HG02852 (cell line): ENCODE results near the gene SPRR1B.
"Not testable (repeated sequence)": the region's sequence is repeated elsewhere in the genome, so short reads cannot be mapped to it uniquely, and the experiment has no call there.

Experiments used
- ATAC-seq: cut with Tn5 transposase; IDR thresholded peaks from one replicate; pipeline ENCODE4 v1.9.1; 2021; ENCODE audit warnings: mild to moderate bottlenecking, moderate library complexity; ENCODE audit not compliant: unreplicated experiment

The SPRR1B gene

DNA sequence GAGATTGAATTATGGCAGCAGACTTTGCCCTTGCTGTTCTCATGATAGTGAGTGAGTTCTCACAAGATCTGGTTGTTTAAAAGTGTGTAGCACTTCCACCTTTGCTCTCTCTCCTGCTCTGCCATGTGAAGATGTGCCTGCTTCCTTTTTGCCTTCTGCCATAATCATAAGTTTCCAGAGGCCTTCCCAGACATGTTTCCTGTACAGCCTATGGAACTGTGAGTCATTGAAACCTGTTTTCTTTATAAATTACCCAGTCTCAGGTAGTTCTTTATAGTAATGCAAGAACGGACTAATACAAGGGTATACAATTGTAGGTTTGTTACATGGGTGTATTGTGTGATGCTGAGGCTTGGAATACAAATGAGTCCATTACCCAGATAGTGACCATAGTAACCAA, 4.2 kb downstream of the SPRR1B start:
- no peak for ATAC-seq

- no peak for ATAC-seq
Measured at GRCh38 chr1:153040950-153041631, 10.1 kb downstream of the SPRR1B start, which contains the start of gene SPRR2D. TSS of gene SPRR2D (minus strand) at chr1:153041120. CDS start at chr1:153040346, 774 bp downstream.

- no peak for ATAC-seq
Measured at GRCh38 chr1:153049211-153049610, 18.2 kb downstream of the SPRR1B start.

DNA sequence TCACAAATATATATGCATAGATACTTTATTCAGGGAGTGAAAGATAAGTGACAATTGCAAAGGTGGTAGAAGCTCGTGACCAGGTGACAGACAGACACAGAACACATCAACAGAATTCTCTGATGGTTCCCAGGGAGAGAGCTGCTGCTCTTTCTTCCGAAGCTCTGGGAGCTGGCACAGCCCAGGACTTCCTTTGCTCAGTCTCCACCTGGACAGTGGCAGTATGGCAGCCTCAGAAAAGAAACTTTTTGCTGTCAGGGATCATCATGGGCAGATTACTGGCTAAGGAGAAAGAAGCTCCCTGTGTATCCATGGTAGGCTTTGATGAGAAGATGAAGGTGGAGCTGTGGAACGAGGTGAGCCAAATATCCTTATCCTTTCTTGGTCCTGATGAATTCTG, 25.1 kb downstream of the SPRR1B start:
- ATAC-seq = not testable (repeated sequence)

- ATAC-seq = no peak
Measured at GRCh38 chr1:153057375-153057774, 26.4 kb downstream of the SPRR1B start, which contains the start of gene SPRR2A. TSS of gene SPRR2A (minus strand) at chr1:153057512. CDS start at chr1:153056735, 777 bp downstream.

GRCh38 chr1:153058154-153058553, 27.2 kb downstream of the SPRR1B start:
- ATAC-seq = no peak

GRCh38 chr1:153058826-153059784, 28.1 kb downstream of the SPRR1B start:
- ATAC-seq = no peak

DNA sequence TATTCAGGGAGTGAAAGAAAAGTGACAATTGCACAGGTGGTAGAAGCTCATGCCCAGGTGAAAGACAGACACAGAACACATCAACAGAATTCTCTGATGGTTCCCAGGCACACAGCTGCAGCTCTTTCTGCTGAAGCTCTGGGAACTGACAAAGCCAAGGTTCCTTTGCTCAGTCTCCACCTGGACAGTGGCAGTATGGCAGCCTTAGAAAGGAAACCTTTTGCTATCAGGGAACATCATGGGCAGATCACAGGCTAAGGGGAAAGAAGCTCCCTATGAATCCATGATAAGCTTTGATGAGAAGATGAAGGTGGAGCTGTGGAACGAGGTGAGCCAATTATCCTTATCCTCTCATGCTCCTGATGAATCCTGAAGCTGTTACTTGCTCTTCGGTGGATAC, 39.2 kb downstream of the SPRR1B start:
- ATAC-seq = no peak

DNA sequence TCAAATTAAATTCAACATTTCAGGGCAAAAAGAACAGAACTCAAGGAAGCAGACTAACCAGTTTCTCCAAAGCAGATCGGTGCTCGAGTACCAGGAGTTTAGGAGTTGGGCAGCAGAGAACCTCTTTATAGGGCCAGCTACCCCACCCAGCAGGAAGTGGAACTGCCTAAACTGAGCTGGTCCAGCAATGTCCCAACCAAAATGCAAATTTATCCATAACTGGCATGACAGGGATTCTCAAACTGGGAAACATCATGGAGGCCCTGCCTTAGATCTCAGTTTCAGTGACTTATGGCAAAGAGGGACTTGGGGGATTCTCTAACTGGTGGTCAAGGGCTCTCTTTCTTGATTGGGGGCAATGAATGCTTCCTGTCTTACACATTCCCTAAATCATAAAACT, 40.5 kb downstream of the SPRR1B start, which contains the start of gene SPRR2B:
Gene SPRR2B (minus strand): TSS at position 101 of the 400 bp plus-strand sequence. CDS start 772 bp downstream, outside the sequence.
- ATAC-seq = no peak

GRCh38 chr1:153072806-153073726, 42.1 kb downstream of the SPRR1B start:
- no peak for ATAC-seq

DNA sequence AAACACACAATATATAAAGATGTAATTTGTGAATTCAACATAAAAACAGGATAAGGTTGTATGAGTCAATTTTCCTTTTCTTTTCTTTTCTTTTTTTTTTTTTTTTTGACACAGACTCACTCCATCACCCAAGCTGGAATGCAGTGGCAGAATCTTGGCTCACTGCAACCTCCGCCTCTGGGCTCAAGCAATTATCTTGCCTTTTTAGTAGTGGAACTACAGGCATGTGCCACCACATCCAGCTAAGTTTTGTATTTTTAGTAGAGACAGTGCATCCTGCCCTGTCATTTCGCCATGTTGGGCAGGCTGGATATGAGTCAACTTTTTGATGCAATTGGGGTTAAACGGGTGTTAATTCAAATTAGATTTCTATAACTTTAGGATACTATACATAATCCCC, 50.7 kb downstream of the SPRR1B start:
- no peak for ATAC-seq
